ENCODE results near the gene THOP1.

GRCh38 chr19:2740314-2740656 is 45.0 kb upstream of the THOP1 start:
- no peak for TF ChIP-seq CTCF (IDR thresholded peaks at IDR 0.05; ENCODE audit: low read depth, low read length)
- no peak for TF ChIP-seq POLR2A (IDR thresholded peaks at IDR 0.05; ENCODE audit: extremely low read depth, insufficient read length)
- TF ChIP-seq MAX (IDR thresholded peaks at IDR 0.05; ENCODE audit: low read depth, low read length): no peak
- TF ChIP-seq MYC (IDR thresholded peaks at IDR 0.05; ENCODE audit: low read depth, low read length): no peak

Data from NB4 (cell line).